Naive thymus-derived CD4-positive, alpha-beta T cell (primary cell): ENCODE measurements around the gene KIF3B. TPM values are rescaled to one million over a fixed set of nuclear protein-coding genes. Genes with fewer than 3 reads are reported as not detected.
"Not testable (repeated sequence)": the region's sequence is repeated elsewhere in the genome, so short reads cannot be mapped to it uniquely, and the experiment has no call there.

Experiments
- ATAC-seq: fragments of 150-1000 bp; cut with Tn5 transposase; 2 replicates; pipeline ENCODE4 v1.10.0; 2021; ENCODE audit warnings: mild to moderate bottlenecking, moderate library complexity
- CTCF ChIA-PET: fragments of 350-600 bp; sonication (Branson Sonifier 250); formaldehyde crosslinking; loops from one replicate; lab custom pipeline; 2021; ENCODE audit warnings: antibody characterized with exemption; lab: Charles Lee
- POLR2A ChIA-PET: fragments of 350-600 bp; sonication (Branson Sonifier 250); formaldehyde crosslinking; loops from one replicate; lab custom pipeline; 2021; ENCODE audit warnings: antibody characterized with exemption, inconsistent platforms; lab: Charles Lee
- DNase-seq, 9 donors: peaks; one replicate each; pipeline versions ENCODE4 v3.0.0 to v3.0.0-alpha.2; 2020 to 2022; ENCODE audit warnings: mixed read lengths in 1 of 9
- H3K27ac ChIP-seq: one replicate; pipeline ENCODE4 v1.7.0; 2013; ENCODE audit warnings: mild to moderate bottlenecking, low read depth, low read length, moderate library complexity
- H3K27me3 ChIP-seq, 2 donors: one replicate each; pipeline ENCODE4 v1.7.0; 2013; ENCODE audit warnings: low read length in 2 of 2, mild to moderate bottlenecking in 2 of 2, moderate library complexity in 2 of 2; ENCODE audit not compliant: control insufficient read depth in 2 of 2, insufficient read depth in 2 of 2
- H3K36me3 ChIP-seq, 3 experiments: 1 replicate in 2 of 3; 2 replicates in 1 of 3; pipeline ENCODE4 v1.7.0; 2013; ENCODE audit warnings: low read length in 3 of 3, mild to moderate bottlenecking in 3 of 3, moderate library complexity in 1 of 3; ENCODE audit not compliant: insufficient read depth in 3 of 3, control insufficient read depth in 2 of 3
- H3K4me1 ChIP-seq, 2 donors: one replicate each; pipeline ENCODE4 v1.7.0; 2013; ENCODE audit warnings: low read length in 2 of 2, mild to moderate bottlenecking in 2 of 2, moderate library complexity in 1 of 2; ENCODE audit not compliant: control insufficient read depth in 2 of 2, insufficient read depth in 2 of 2
- H3K4me3 ChIP-seq: 2 replicates; pipeline ENCODE4 v1.7.0; 2013; ENCODE audit warnings: mild to moderate bottlenecking, low read length
- H3K9me3 ChIP-seq, 3 experiments: 1 replicate in 2 of 3; 2 replicates in 1 of 3; pipeline ENCODE4 v1.7.0; 2013; ENCODE audit warnings: low read length in 3 of 3; ENCODE audit not compliant: control insufficient read depth in 2 of 3
- H3K27ac Mint-ChIP-seq, 9 donors: one replicate each; pipeline ENCODE4 v1.8.0; 2020 to 2022; ENCODE audit warnings: mixed read lengths in 9 of 9, mild to moderate bottlenecking in 8 of 9, moderate library complexity in 5 of 9, inconsistent platforms in 2 of 9
- H3K27me3 Mint-ChIP-seq, 5 donors: one replicate each; pipeline ENCODE4 v1.8.0; 2021 to 2022; ENCODE audit warnings: mixed read lengths in 5 of 5, mild to moderate bottlenecking in 1 of 5
- H3K36me3 Mint-ChIP-seq, 5 donors: one replicate each; pipeline ENCODE4 v1.8.0; 2020 to 2022; ENCODE audit warnings: mixed read lengths in 5 of 5, mild to moderate bottlenecking in 3 of 5, inconsistent platforms in 1 of 5
- H3K4me1 Mint-ChIP-seq, 7 donors: one replicate each; pipeline ENCODE4 v1.8.0; 2020 to 2022; ENCODE audit warnings: mixed read lengths in 7 of 7, mild to moderate bottlenecking in 3 of 7, inconsistent platforms in 1 of 7
- H3K4me3 Mint-ChIP-seq, 10 donors: one replicate each; pipeline ENCODE4 v1.8.0; 2020 to 2022; ENCODE audit warnings: mild to moderate bottlenecking in 10 of 10, mixed read lengths in 10 of 10, moderate library complexity in 6 of 10, inconsistent platforms in 2 of 10
- H3K9me3 Mint-ChIP-seq, 11 donors: one replicate each; pipeline ENCODE4 v1.8.0; 2020 to 2022; ENCODE audit warnings: mixed read lengths in 11 of 11, mild to moderate bottlenecking in 4 of 11, inconsistent platforms in 1 of 11, moderate library complexity in 1 of 11
- intact Hi-C, 2 donors: fragments of 100-400 bp; cut with micrococcal nuclease; formaldehyde crosslinking; loops; one replicate each; pipeline ENCODE4 v1.15.1; 2023
- polyA plus RNA-seq, 2 donors: library from polyadenylated mRNA; unstranded; fragments of 300-500 nt; fragmentation: Illumina TruSeq; gene quantifications; one replicate each; pipeline ENCODE4 v1.2.3, GENCODE V29; 2021
- total RNA-seq, 6 experiments: library from RNA in 5 of 6; stranded (reverse) in 5 of 6; gene quantifications; 1 replicate in 5 of 6; 2 replicates in 1 of 6; pipeline ENCODE4 v1.2.3 and lab custom pipeline; 2021 to 2026

KIF3B gene
- total and polyA plus RNA-seq, 7 experiments from 2014 or later = 1.5 to 19.5 (median 11.0) TPM

DNA sequence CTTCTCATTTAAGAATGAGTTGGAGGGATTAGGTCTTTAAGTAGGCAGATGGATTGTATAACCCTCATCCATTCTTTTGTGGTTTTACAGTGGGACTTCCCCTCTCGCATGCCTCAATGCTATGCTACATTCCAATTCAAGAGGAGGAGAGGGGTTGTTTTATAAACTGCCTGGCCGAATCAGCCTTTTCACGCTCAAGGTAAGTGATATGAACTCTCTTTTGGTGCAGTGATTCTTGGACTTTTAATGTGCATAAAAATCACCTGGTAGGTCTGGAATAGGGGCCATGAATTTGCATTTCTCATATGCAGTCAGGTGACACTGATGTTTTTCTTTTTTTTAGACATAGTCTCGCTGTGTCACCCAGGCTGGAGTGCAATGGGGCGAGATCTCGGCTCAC, 91.5 kb downstream of the KIF3B start:
- peaks cover 12 to 28% of the 10 kb centered on the region in 2 donors for H3K4me1 ChIP-seq
- Mint-ChIP-seq H3K36me3 (peaks cover 0 to 18% (median 7%) of the 10 kb centered on the region in 5 donors), H3K9me3 (no peaks in the 10 kb centered on the region), H3K27ac (peak overlapping the region in 3 of 9 donors; percentile 6 to 46 (median 34)), H3K27me3 (no peaks in the 10 kb centered on the region), H3K4me1 (peaks cover 30 to 53% (median 47%) of the 10 kb centered on the region in 7 donors), H3K4me3 (peak overlapping the region in 2 of 10 donors; percentile 1 to 13)
- peaks cover 0 to 28% (median 5%) of the 10 kb centered on the region in 3 experiments for H3K36me3 ChIP-seq
- ChIA-PET CTCF (no interaction called here), POLR2A (no interaction called here)
- no peaks in the 10 kb centered on the region for H3K27me3 ChIP-seq
- DNase-seq (no peak), ATAC-seq (peak; percentile 57)
- intact Hi-C loops = no loop called here
- H3K4me3 ChIP-seq = no peak overlapping the region
- H3K9me3 ChIP-seq = no peaks in the 10 kb centered on the region
- H3K27ac ChIP-seq = no peak overlapping the region

DNA sequence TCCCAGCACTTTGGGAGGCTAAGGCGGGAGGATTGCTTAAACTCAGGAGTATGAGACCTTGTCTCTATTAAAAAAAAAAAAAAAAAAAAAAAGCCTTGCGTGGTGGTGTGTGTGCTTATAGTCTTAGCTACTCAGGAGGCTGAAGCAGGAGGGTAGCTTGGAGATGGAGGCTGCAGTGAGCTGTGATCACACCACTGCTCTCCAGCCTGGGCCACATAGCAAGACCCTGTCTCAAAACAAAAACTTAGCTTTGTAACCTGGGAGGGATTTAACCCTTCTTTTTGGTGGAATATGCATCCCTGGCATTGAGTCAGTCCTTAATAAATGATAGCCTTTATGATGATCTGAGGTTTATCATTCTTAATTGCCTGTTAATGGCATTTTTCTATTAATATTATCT, 93.4 kb downstream of the KIF3B start:
- Histone ChIP-seq H3K9me3 (no peaks in the 10 kb centered on the region), H3K27me3 (no peaks in the 10 kb centered on the region), H3K27ac (no peak overlapping the region), H3K4me1 (peaks cover 8 to 9% of the 10 kb centered on the region in 2 donors), H3K36me3 (peaks cover 0 to 34% (median 5%) of the 10 kb centered on the region in 3 experiments), H3K4me3 (no peak overlapping the region)
- no peak overlapping the region for H3K4me3 Mint-ChIP-seq
- ATAC-seq = no peak
- intact Hi-C loops = loop anchor here in 1 of 2 donors (2.0 kb wide), 1 partner anchor 16 kb away; no protein-coding TSS in a partner anchor
- no peaks in the 10 kb centered on the region for H3K27me3 Mint-ChIP-seq
- H3K27ac Mint-ChIP-seq = peak overlapping the region in 3 of 9 donors; percentile 59 to 63 (median 59)
- H3K36me3 Mint-ChIP-seq = peaks cover 0 to 19% (median 7%) of the 10 kb centered on the region in 5 donors
- no peak for DNase-seq
- peaks cover 22 to 35% (median 31%) of the 10 kb centered on the region in 7 donors for H3K4me1 Mint-ChIP-seq
- POLR2A ChIA-PET = interaction anchor here (0.5 to 1.2 kb wide), 4 partner anchors 10 to 108 kb away, joined by 3 to 4 read pairs (median 3); no protein-coding TSS in a partner anchor
- CTCF ChIA-PET = interaction anchor here (1.6 kb wide), 1 partner anchor 11 kb away, joined by 3 read pairs; no protein-coding TSS in a partner anchor
- H3K9me3 Mint-ChIP-seq = no peaks in the 10 kb centered on the region

DNA sequence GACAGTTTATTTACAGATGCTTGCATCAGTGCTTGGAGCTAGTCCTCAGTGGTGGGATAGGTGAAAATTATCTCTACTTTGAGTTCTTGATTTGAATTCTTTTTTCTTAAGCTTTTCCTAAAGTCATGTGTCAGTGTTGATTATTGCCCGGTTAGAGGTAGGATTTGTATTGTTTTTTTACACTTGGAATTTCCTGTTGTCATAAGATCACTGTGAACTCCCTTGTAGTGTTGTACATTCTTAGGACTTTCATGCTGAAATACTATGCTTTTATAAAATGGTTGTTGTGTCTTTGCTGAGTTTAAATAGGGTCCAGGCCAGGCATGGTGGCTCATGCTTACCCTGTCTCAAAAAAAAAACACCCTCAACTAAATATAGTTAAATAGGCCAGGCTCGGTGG, 101.0 kb downstream of the KIF3B start:
- Histone ChIP-seq H3K27me3 (no peaks in the 10 kb centered on the region), H3K4me3 (no peak overlapping the region), H3K36me3 (peaks cover 0 to 16% (median 0%) of the 10 kb centered on the region in 3 experiments), H3K4me1 (no peaks in the 10 kb centered on the region), H3K27ac (no peak overlapping the region), H3K9me3 (no peaks in the 10 kb centered on the region)
- Mint-ChIP-seq H3K4me3 (no peak overlapping the region), H3K27ac (peak overlapping the region in 6 of 9 donors; percentile 2 to 70 (median 48)), H3K4me1 (peaks cover 6 to 28% (median 11%) of the 10 kb centered on the region in 7 donors), H3K27me3 (no peaks in the 10 kb centered on the region), H3K36me3 (peaks cover 0 to 15% (median 4%) of the 10 kb centered on the region in 5 donors), H3K9me3 (no peaks in the 10 kb centered on the region)
- POLR2A ChIA-PET = no interaction called here
- CTCF ChIA-PET = no interaction called here
- DNase-seq (no peak), ATAC-seq (no peak)
- intact Hi-C loops = no loop called here

DNA sequence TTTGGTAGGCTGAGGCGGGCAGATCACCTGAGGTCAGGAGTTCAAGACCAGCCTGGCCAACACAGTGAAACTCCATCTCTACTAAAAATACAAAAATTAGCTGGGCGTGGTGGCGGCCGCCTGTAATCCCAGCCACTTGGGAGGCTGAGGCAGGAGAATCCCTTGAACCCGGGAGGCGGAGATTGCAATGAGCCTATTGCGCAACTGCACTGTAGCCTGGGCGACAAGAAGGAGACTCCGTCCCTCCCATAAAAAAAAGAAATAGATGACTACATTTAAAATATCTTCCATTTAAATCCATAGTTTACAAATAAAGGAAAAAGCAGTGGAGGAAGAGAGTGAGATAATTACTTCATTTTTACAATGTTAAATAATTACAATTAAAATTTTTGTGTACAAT, 102.6 kb downstream of the KIF3B start:
- peaks cover 17 to 42% (median 24%) of the 10 kb centered on the region in 7 donors for H3K4me1 Mint-ChIP-seq
- DNase-seq, H3K4me3 ChIP-seq, H3K4me1 ChIP-seq, H3K27ac ChIP-seq, CTCF ChIA-PET, H3K9me3 ChIP-seq, H3K4me3 Mint-ChIP-seq, intact Hi-C loops, ATAC-seq, H3K27me3 ChIP-seq, H3K36me3 ChIP-seq, H3K27ac Mint-ChIP-seq, H3K9me3 Mint-ChIP-seq, H3K27me3 Mint-ChIP-seq: not testable (repeated sequence)
- peaks cover 0 to 17% (median 9%) of the 10 kb centered on the region in 5 donors for H3K36me3 Mint-ChIP-seq
- POLR2A ChIA-PET = interaction anchor here (0.8 to 0.9 kb wide), 3 partner anchors 9 to 11 kb away, joined by 3 read pairs; no protein-coding TSS in a partner anchor

DNA sequence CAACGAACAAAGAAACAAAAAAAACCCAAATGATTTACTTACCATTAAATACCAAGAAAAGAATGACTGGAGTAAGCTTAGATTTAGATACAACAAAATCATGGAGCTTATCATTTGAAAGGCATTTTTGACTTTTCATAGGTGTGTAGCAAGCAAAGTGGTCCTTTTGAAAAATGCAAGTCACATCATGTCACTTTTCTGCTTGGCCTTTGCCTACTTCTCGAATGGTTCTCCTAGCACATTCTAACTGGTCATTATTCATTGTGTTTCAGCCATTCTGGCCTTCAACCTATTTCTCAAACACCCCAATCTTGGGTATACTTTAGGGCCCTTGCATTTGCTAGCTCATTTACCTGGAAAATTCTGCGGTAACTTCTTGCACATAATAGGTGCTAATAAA, 103.3 kb downstream of the KIF3B start:
- Mint-ChIP-seq H3K9me3 (no peaks in the 10 kb centered on the region), H3K27ac (peak overlapping the region in 2 of 9 donors; percentile 32 to 36), H3K36me3 (peaks cover 0 to 17% (median 9%) of the 10 kb centered on the region in 5 donors), H3K4me3 (no peak overlapping the region), H3K27me3 (no peaks in the 10 kb centered on the region), H3K4me1 (peaks cover 23 to 49% (median 30%) of the 10 kb centered on the region in 7 donors)
- ATAC-seq = no peak
- no peak overlapping the region for H3K4me3 ChIP-seq
- intact Hi-C loops = no loop called here
- peaks cover 0 to 6% (median 0%) of the 10 kb centered on the region in 3 experiments for H3K36me3 ChIP-seq
- ChIA-PET CTCF (no interaction called here), POLR2A (interaction anchor here (0.7 to 1.2 kb wide), 5 partner anchors 8 to 159 kb away, joined by 3 read pairs; no protein-coding TSS in a partner anchor)
- H3K4me1 ChIP-seq = peaks cover 8 to 15% of the 10 kb centered on the region in 2 donors
- no peaks in the 10 kb centered on the region for H3K27me3 ChIP-seq
- H3K9me3 ChIP-seq = no peaks in the 10 kb centered on the region
- DNase-seq = no peak
- no peak overlapping the region for H3K27ac ChIP-seq

DNA sequence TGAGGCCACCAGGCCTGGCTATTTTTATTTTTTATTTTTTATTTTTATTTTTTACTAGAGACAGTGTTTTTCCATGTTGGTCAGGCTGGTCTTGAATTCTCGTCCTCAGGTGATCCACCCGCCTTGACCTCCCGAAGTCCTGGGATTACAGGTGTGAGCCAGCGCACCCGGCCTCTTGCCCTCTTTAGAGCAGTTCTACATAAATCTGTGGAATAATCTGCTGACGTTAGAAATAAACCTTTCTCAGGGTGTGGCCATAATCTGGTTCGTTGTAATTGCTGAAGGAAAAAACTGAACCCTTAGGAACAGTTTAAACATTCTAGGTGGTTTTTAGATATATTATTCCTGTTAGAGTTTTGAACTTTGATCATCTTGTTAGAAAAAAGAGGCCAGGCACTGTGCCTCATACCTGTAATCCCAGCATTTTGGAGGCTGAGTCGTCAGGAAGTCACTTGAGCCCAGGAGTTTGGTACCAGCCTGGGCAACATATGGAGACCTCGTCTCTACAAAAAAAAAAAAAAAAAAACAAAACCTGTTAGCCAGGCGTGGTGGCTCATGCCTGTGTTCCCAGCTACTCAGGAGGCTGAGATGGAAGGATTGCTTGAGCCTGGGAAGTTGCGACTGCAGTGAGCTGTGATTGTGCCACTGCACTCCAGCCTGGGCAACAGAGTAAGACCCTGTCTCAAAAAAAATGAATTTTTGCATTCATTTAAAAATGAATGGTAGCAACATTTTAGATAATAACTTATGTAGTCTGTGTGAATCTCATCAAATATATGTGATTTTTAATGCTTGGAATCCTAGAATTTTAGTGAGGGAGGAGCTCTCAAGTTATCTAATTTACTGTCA, 104.9 kb downstream of the KIF3B start:
- peak overlapping the region in 3 of 9 donors; percentile 38 to 61 (median 46) for H3K27ac Mint-ChIP-seq
- no peak overlapping the region for H3K27ac ChIP-seq
- H3K27me3 Mint-ChIP-seq = no peaks in the 10 kb centered on the region
- H3K4me1 ChIP-seq = peaks cover 17 to 24% of the 10 kb centered on the region in 2 donors
- peaks cover 35 to 60% (median 44%) of the 10 kb centered on the region in 7 donors for H3K4me1 Mint-ChIP-seq
- H3K4me3 Mint-ChIP-seq = no peak overlapping the region
- ATAC-seq (no peak), DNase-seq (no peak)
- no peaks in the 10 kb centered on the region for H3K9me3 Mint-ChIP-seq
- intact Hi-C loops = no loop called here
- ChIA-PET CTCF (interaction anchor here (1.7 kb wide), 1 partner anchor 11 kb away, joined by 3 read pairs; no protein-coding TSS in a partner anchor), POLR2A (no interaction called here)
- H3K27me3 ChIP-seq = no peaks in the 10 kb centered on the region
- H3K36me3 Mint-ChIP-seq = peaks cover 0 to 18% (median 9%) of the 10 kb centered on the region in 5 donors
- H3K9me3 ChIP-seq = no peaks in the 10 kb centered on the region
- H3K36me3 ChIP-seq = peaks cover 0 to 6% (median 0%) of the 10 kb centered on the region in 3 experiments
- H3K4me3 ChIP-seq = no peak overlapping the region
